Mesenchymal stem cell (in vitro differentiated cells and primary cell): Measurements from ENCODE around the gene FOXN1.

Experiments
- DNase-seq: peaks from one replicate; pipeline ENCODE4 v3.0.0-alpha.2; 2013
- H2AFZ ChIP-seq: one replicate; pipeline ENCODE4 v1.6.1; 2013; ENCODE audit warnings: low read depth, mild to moderate bottlenecking, control low read depth, inconsistent platforms, low read length, moderate library complexity
- H2AK5ac ChIP-seq: 2 replicates; pipeline ENCODE4 v1.6.1; 2013; ENCODE audit warnings: low read length, moderate library complexity, mild to moderate bottlenecking, inconsistent platforms; ENCODE audit not compliant: severe bottlenecking
- H2BK120ac ChIP-seq: one replicate; pipeline ENCODE4 v1.6.1; 2013; ENCODE audit warnings: low read depth, mild to moderate bottlenecking, inconsistent platforms, low read length, moderate library complexity
- H2BK12ac ChIP-seq, 2 experiments: one replicate each; pipeline ENCODE4 v1.6.1; 2013; ENCODE audit warnings: inconsistent platforms in 2 of 2, low read length in 2 of 2, mild to moderate bottlenecking in 2 of 2, moderate library complexity in 2 of 2, control low read depth in 1 of 2
- H2BK15ac ChIP-seq: one replicate; pipeline ENCODE4 v1.6.1; 2013; ENCODE audit warnings: mild to moderate bottlenecking, low read depth, inconsistent platforms; ENCODE audit not compliant: poor library complexity, severe bottlenecking
- H2BK5ac ChIP-seq: 2 replicates; pipeline ENCODE4 v1.6.1; 2013; ENCODE audit warnings: low read depth, mild to moderate bottlenecking, low read length, control low read depth, inconsistent platforms; ENCODE audit not compliant: poor library complexity, severe bottlenecking
- H3K14ac ChIP-seq, 2 experiments: one replicate each; pipeline ENCODE4 v1.6.1; 2013; ENCODE audit warnings: inconsistent platforms in 2 of 2, low read length in 2 of 2, control low read depth in 1 of 2, mild to moderate bottlenecking in 1 of 2, moderate library complexity in 1 of 2
- H3K18ac ChIP-seq, 2 experiments: one replicate each; pipeline ENCODE4 v1.6.1; 2013; ENCODE audit warnings: inconsistent platforms in 2 of 2, low read length in 2 of 2, control low read depth in 1 of 2, low read depth in 1 of 2, mild to moderate bottlenecking in 1 of 2
- H3K23ac ChIP-seq, 2 experiments: one replicate each; pipeline ENCODE4 v1.6.1; 2013; ENCODE audit warnings: inconsistent platforms in 2 of 2, low read length in 2 of 2, mild to moderate bottlenecking in 2 of 2, moderate library complexity in 2 of 2, control low read depth in 1 of 2
- H3K27ac ChIP-seq: 2 replicates; pipeline ENCODE4 v1.5.1; 2013; ENCODE audit warnings: mild to moderate bottlenecking, moderate library complexity, low read length, control low read depth, inconsistent platforms; ENCODE audit not compliant: poor library complexity, severe bottlenecking
- H3K27me3 ChIP-seq, 2 experiments: 2 replicates each; pipeline versions ENCODE4 v1.6.1 to v1.7.0; 2013; ENCODE audit warnings: low read length in 2 of 2, mild to moderate bottlenecking in 2 of 2, moderate library complexity in 2 of 2, control low read depth in 1 of 2, inconsistent platforms in 1 of 2; ENCODE audit not compliant: control insufficient read depth in 1 of 2, insufficient read depth in 1 of 2
- H3K36me3 ChIP-seq, 2 experiments: 2 replicates each; pipeline versions ENCODE4 v1.6.1 to v1.7.0; 2013; ENCODE audit warnings: low read length in 2 of 2, control low read depth in 1 of 2, inconsistent platforms in 1 of 2, low read depth in 1 of 2, mild to moderate bottlenecking in 1 of 2; ENCODE audit not compliant: insufficient read depth in 2 of 2, control insufficient read depth in 1 of 2
- H3K4ac ChIP-seq, 2 experiments: one replicate each; pipeline ENCODE4 v1.6.1; 2013; ENCODE audit warnings: inconsistent platforms in 2 of 2, low read length in 2 of 2, mild to moderate bottlenecking in 2 of 2, moderate library complexity in 2 of 2, control low read depth in 1 of 2, low read depth in 1 of 2
- H3K4me1 ChIP-seq: 2 replicates; pipeline ENCODE4 v1.6.1; 2013; ENCODE audit warnings: low read depth, low read length, control low read depth; ENCODE audit not compliant: control insufficient read depth, insufficient read depth
- H3K4me2 ChIP-seq: 2 replicates; pipeline ENCODE4 v1.6.1; 2013; ENCODE audit warnings: low read length, mild to moderate bottlenecking, inconsistent platforms; ENCODE audit not compliant: poor library complexity, severe bottlenecking
- H3K4me3 ChIP-seq, 2 experiments: 2 replicates each; pipeline versions ENCODE4 v1.5.1 to v1.7.0; 2013; ENCODE audit warnings: low read length in 2 of 2, mild to moderate bottlenecking in 2 of 2, control low read depth in 1 of 2, low read depth in 1 of 2; ENCODE audit not compliant: insufficient read depth in 1 of 2
- H3K79me1 ChIP-seq: replicated peaks from 2 replicates; pipeline ENCODE4 v1.6.1; 2013; ENCODE audit warnings: mild to moderate bottlenecking, control low read depth, low read length, inconsistent platforms; ENCODE audit not compliant: poor library complexity, severe bottlenecking
- H3K9ac ChIP-seq: 2 replicates; pipeline ENCODE4 v1.7.0; 2013; ENCODE audit warnings: mild to moderate bottlenecking, low read length, moderate library complexity
- H3K9me3 ChIP-seq: 2 replicates; pipeline ENCODE4 v1.7.0; 2013; ENCODE audit warnings: mild to moderate bottlenecking, low read length; ENCODE audit not compliant: control insufficient read depth
- H4K8ac ChIP-seq: one replicate; pipeline ENCODE4 v1.6.1; 2013; ENCODE audit warnings: inconsistent platforms, mild to moderate bottlenecking, low read length, moderate library complexity
- H4K91ac ChIP-seq: one replicate; pipeline ENCODE4 v1.6.1; 2013; ENCODE audit warnings: mild to moderate bottlenecking, low read length, inconsistent platforms
- WGBS: methylation state at CpG from one replicate; pipeline ENCODE4 v1.1.7; 2013; ENCODE audit warnings: mixed read lengths; 5-methylcytosine and 5-hydroxymethylcytosine counted together

FOXN1 gene

DNA sequence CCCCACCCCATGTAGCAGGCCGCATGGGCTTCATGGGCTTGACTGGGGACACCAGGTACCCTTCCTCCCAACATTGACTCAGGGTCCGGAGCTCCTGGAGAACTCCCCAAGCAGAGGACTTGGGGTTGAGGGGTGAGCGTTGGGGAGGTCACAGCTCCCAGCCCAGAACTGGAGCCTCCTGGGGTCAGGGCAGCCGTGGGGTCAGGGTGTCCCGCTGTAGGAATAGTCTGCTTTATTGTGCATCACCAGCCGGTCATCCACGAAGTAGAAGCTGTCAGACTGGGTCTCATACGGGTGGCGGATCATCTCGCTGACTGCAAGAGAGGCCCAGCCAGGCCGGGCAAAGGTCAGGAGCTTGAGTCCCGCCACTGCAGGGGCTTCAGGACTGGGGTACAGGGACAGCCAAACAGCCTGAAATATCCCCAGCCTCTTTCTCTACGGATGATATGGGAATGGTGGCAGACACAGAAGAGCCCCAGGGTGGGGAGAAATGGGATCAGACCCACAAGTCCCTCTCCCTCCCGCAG lies 41.0 kb downstream of the FOXN1 start:
- no peak overlapping the region for H3K4me2 ChIP-seq
- no peak for DNase-seq
- H2BK12ac ChIP-seq, result no peak overlapping the region
- H3K18ac ChIP-seq, result no peak overlapping the region
- H3K4me3 ChIP-seq, result no peak overlapping the region
- no peak overlapping the region for H3K27ac ChIP-seq
- no peak overlapping the region for H3K4ac ChIP-seq
- no peak overlapping the region for H3K23ac ChIP-seq
- no peaks in the 10 kb centered on the region for H3K9me3 ChIP-seq
- H2AK5ac ChIP-seq, result no peak overlapping the region
- H3K9ac ChIP-seq, result no peak overlapping the region
- H4K91ac ChIP-seq, result no peak overlapping the region
- H2BK15ac ChIP-seq, result no peak overlapping the region
- no peak overlapping the region for H2AFZ ChIP-seq
- H2BK120ac ChIP-seq, result no peak overlapping the region
- H3K36me3 ChIP-seq, result peaks cover 15 to 21% of the 10 kb centered on the region in 2 experiments
- H3K79me1 ChIP-seq, result peaks cover 31% of the 10 kb centered on the region
- H3K14ac ChIP-seq, result no peak overlapping the region
- H2BK5ac ChIP-seq, result no peak overlapping the region
- no peak overlapping the region for H4K8ac ChIP-seq
- WGBS, result 96% methylated on average over 11 of the region's 14 CpGs
- H3K4me1 ChIP-seq, result peaks cover 9% of the 10 kb centered on the region
- no peaks in the 10 kb centered on the region for H3K27me3 ChIP-seq

DNA sequence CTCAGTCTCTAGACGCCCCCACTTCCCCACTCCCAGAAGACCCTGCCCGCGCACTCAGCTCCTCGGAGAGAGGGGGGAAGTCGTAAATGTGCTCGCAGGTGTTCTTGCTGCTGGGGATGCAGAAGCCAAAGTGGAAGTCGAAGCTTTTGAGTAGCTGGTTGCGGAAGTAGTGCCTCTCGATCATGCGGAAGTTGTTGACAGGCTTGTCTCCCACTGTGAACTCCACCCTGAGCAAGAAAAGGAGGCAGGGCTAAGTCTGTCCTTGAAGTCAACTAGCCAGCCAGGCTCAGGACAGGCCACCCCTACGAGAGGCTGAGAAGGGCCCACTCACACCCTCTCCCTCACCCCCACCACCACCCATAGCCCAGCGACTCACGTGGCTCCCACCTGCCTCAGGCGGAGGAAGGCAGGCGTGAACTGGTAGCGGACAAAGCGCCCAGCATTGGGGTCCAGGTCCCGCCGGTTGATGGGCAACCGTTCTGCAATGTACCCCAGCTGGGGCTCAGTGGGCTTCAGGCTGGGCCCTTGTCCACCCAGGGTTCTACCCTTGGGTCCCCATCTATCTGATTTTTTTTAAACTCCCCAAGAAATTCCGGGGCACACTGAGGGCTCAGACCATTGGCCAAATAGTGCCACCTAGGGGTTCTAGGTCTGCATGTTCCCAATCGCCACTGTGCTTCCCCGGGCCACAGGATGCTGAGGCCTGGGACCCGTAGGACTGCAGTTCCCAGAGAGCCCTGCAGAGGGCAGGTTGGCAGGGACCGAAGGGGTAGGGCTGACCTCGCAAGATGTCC lies 41.7 kb downstream of the FOXN1 start:
- peak; percentile 62 for DNase-seq
- H3K4ac ChIP-seq, result no peak overlapping the region
- no peak overlapping the region for H2AFZ ChIP-seq
- H2AK5ac ChIP-seq, result no peak overlapping the region
- no peak overlapping the region for H2BK5ac ChIP-seq
- H3K9ac ChIP-seq, result no peak overlapping the region
- H3K23ac ChIP-seq, result no peak overlapping the region
- H3K4me1 ChIP-seq, result peaks cover 12% of the 10 kb centered on the region
- peaks cover 31% of the 10 kb centered on the region for H3K79me1 ChIP-seq
- no peak overlapping the region for H2BK120ac ChIP-seq
- H3K4me3 ChIP-seq, result no peak overlapping the region
- no peak overlapping the region for H4K91ac ChIP-seq
- no peaks in the 10 kb centered on the region for H3K9me3 ChIP-seq
- no peak overlapping the region for H3K14ac ChIP-seq
- H3K36me3 ChIP-seq, result peaks cover 15 to 21% of the 10 kb centered on the region in 2 experiments
- no peak overlapping the region for H3K27ac ChIP-seq
- 84% methylated on average over 25 of the region's 26 CpGs for WGBS
- no peak overlapping the region for H2BK15ac ChIP-seq
- H3K4me2 ChIP-seq, result no peak overlapping the region
- no peak overlapping the region for H3K18ac ChIP-seq
- H3K27me3 ChIP-seq, result no peaks in the 10 kb centered on the region
- H2BK12ac ChIP-seq, result no peak overlapping the region
- no peak overlapping the region for H4K8ac ChIP-seq

DNA sequence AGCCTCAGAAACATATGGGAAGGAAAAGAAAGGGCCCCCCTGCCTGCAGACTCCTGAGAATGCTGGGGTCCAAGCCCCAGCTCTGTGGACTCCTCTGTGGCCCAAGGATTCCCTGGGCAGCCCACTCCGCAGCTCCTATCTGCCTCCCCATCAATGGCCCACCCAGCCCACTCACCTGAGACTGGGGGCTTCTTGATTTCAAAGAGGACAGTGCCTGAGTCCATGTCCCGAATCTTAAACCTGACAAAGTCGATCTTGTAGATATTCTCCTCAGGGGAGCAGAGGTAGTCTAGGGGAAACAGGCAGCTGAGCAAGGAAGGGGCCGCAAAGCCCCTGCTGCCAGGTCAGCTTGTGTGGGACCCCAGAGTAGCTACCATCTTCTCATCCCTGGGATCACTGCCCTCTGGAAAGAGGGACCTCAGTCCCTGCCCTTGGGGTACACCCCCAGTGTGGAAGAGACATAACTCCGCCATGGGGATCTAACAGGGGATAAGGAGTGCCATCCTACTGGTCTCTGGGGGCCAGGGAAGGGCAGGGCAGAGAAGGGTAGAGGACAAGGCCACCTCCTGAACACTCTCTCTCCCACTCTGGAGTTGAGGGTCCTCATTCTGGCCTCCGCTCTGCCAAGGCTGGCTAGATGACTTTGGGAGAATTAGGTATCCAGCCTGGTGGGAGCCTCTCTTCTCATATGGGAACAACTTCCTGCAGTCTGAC lies 42.4 kb downstream of the FOXN1 start:
- Histone ChIP-seq H3K36me3 (peaks cover 21 to 23% of the 10 kb centered on the region in 2 experiments), H2AFZ (no peak overlapping the region), H3K27ac (no peak overlapping the region), H3K4me3 (no peak overlapping the region), H3K4me2 (no peak overlapping the region), H3K27me3 (no peaks in the 10 kb centered on the region), H2BK12ac (no peak overlapping the region), H3K79me1 (peaks cover 31% of the 10 kb centered on the region), H3K4ac (no peak overlapping the region), H2BK5ac (no peak overlapping the region), H3K14ac (no peak overlapping the region), H2BK120ac (no peak overlapping the region), H3K23ac (no peak overlapping the region), H3K9ac (no peak overlapping the region), H3K4me1 (peaks cover 12% of the 10 kb centered on the region), H3K18ac (no peak overlapping the region), H3K9me3 (no peaks in the 10 kb centered on the region), H4K8ac (no peak overlapping the region), H4K91ac (no peak overlapping the region), H2AK5ac (no peak overlapping the region), H2BK15ac (no peak overlapping the region)
- WGBS, result 81% methylated on average over 6 of the region's 6 CpGs
- DNase-seq, result no peak
